HuH-7 (cell line): ENCODE measurements around the gene PREX1.
"Not testable (repeated sequence)": the region's sequence is repeated elsewhere in the genome, so short reads cannot be mapped to it uniquely, and the experiment has no call there.

Experiments used
- DNase-seq: peaks from one replicate; pipeline ENCODE4 v3.0.0; 2011; ENCODE audit warnings: low spot score

PREX1 gene

DNA sequence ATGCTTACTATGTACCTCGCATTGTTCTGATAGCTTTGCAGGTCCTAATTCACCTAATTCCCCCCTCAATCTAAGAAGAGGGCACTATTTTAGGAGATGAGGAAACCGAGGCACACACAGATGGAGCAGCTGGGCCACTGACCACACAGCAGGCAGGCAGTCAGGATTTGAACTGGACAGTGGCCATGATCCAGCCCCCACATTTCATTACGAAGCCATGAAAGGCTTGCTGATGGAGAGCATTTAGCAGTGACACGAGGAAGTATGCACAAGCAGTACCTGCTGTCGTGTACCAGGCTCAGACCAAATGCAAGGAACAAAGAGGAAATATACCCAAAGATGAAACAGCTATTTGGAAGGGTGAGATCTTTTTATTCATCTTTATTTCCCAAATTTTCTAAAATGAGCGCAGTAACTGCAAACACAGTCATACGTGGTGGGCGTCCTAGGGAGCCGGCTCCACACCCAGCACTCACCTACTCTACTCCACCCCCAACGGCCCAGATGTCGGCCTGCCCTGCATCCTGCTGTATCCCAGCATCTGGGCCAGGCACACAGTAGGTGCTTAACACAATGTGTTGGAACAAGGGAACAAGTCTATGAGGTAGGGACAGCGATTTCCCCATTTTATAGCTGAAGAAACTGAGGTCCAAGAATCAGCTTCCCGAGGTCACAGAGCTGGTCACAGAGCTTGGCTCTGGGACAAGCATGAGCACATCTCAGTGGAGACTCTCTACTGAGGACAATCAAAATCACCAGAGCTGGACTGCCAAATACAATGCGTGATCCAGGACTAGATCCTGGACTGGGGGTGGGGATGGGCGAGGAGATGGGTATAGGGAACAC, 15.0 kb downstream of the PREX1 start:
- no peak for DNase-seq

DNA sequence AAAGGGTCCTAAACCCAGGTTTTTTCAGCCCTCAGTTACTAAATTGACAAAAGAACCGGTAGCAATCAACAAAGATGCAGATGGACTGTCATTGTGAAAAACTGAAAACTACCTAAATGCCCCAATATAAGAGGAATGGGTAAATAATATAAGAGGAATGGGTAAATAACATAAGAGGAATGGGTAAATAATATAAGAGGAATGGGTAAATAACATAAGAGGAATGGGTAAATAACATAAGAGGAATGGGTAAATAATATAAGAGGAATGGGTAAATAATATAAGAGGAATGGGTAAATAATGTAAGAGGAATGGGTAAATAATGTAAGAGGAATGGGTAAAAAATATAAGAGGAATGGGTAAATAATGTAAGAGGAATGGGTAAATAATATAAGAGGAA, 15.7 kb downstream of the PREX1 start:
- DNase-seq = not testable (repeated sequence)

DNA sequence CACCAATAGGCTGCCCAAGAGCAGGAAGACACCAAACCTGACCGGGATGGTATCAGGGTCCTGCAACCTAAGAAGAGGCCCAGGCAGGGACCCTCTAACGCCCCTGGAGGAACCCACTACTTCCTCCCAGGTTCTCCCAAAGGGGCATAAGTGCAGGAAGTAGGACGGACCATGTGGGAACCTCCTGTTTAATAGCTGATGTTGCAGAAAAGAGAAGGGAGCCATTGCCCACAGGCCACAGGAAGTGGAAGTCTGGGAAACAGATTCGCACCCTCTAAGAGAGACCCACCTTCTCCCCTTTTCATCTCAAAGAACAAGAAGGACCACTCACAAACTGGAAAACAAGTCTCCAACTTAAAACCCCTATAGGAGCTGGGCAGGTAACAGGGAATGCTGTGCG, 18.1 kb downstream of the PREX1 start:
- DNase-seq = no peak

DNA sequence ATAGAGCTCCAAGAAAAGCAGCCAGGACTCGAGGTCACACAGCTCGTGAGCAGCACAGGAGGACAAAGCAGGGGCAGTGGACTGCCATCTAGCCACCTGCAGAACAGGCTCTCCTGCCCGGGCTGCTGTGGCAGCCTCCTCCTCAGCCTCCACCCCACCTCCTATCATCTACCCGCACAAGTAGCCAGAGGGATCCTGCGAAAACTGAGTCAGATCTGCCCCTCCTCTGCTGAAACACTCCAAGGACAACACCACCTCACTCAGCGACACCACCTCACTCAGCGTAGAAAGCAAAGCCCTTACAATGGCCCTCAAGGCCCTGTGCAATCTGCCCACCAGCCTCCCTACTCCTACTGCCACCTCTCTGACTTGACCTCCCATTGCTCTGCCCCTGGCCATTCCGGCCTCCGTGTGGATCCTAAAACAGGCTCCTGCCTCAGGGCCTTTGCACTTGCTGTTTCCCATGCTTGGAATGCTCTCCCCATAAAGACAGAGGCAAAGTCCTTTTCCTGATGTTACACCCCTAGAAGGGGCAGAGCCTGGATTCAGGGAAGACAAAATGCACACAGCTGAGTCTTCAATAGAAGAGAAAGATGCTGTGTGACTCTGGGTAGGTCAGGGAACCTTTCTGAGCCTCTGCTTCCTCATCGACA, 19.3 kb downstream of the PREX1 start:
- no peak for DNase-seq

DNA sequence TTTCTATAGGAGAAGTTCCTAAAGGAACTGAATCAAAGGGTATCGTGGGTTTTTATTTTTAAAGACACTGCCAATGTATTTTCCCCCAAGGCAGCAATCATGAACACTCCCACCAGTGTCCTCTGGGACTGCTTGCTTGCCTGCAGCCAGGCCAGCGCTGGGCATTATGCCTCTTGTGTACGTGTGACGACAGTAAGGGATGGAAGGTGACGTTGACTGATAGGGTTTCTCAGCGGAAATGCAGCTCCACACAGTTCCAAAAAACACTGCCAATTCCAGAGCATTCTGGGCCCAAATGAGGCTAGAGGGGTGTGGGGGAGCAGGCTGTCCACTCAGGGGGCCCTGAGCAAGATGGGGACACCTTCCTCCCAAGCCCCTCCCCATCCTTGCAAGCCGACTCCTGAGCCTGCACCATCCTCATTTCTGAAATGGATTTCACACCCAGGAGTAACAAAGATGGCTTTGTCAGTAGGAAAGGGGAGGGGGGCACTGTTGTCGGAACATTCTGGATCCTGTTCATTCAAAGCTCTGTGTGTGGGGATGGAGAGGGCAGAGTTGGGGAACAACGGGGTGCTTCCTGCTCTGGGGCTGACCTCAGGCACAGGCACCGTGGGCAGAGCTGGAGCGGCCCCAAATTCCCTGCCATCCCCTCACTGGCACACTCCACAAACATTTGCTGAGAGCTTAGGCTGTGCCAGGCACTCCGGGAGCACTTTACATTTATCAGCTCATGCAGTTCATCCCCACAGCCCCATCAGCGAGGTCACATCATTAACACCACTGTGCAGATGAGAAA, 20.0 kb downstream of the PREX1 start:
- no peak for DNase-seq

DNA sequence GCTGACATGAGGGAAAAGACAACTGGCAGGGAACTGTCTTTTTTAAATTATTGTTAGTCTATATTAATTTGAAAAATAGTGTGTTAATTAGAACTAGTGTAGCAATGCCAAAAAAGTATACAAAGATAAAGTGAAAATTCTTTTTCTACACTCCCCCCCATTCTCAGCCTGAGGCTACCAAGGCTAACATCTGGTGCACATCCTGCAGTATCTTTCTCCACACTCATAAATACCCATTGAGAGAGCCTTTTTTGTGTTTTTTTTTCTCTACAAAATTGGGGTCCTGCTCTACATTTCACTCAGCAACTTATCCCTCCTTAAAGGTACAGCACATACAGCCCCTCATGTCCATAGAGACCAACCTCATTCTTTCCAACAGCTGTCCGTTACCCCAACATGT, 20.7 kb downstream of the PREX1 start:
- no peak for DNase-seq

DNA sequence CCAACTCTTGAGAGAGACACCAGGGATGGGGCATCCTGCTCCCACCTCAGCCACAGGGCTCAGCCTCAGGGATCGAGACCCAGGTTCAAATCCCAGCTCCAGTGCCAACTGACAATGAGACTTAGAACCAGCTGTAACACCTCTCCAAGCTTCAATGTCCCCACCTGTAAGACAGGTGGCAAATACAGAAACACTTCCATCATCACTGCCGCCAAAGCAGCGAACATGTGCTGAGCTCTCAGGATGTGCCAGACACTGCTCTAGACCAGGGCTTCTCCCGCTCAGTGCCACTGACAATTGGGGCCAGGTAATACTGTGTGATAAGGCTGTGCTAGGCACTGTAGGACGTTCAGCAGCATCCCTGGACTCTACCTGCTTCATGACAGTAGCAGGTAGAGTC, 22.1 kb downstream of the PREX1 start:
- DNase-seq = no peak

DNA sequence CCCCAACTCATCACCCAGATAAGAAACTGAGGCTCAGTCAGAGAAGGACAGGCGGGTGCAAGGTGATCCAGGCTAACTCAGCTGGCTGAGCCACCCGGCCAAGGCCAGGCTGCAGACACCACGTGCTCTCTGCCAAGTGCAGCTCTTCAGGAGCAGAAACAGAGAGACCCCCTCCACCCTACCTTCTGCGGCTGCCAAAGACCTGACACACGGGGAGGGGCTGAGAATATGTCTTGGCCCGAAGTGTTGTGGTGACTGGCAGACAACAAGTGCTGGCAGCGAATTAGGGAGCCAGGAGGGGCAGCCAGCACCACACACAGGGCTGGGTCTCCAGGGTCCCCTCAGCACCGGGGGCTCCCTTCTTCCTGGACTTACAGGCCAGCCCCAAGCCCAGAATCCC, 22.5 kb downstream of the PREX1 start:
- no peak for DNase-seq

DNA sequence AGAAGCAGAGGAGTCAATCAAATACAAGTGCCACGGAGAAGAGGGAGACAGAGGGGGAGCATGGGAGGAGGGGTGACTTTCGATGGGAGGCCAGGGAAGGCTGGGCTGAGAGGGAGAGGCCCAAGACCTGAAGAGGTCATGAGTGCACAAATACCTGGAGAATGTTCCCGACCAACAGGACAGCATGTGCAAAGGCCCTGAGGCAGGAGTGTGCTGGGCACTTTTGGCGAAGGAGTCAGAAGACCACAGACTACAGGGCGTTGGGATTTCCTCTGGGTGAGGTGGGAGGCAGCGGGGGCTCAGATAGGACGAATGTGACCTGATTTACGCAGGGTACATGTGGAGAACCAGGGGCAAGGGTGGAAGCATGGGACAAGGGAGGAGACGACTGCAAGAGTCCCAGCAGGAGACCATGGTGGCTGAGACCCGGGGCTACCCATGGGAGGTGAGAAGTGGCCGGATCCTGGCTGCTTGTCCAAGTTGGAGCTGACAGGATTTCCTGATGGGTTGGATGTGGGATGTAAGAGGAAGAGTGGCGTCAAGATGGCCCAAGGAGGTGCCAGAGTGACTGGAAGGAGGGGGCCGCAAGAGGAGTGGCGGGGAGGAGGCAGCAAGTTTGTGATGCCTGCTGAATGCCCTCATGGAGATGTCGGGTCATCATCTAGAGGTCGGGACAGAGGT, 23.4 kb downstream of the PREX1 start:
- no peak for DNase-seq

DNA sequence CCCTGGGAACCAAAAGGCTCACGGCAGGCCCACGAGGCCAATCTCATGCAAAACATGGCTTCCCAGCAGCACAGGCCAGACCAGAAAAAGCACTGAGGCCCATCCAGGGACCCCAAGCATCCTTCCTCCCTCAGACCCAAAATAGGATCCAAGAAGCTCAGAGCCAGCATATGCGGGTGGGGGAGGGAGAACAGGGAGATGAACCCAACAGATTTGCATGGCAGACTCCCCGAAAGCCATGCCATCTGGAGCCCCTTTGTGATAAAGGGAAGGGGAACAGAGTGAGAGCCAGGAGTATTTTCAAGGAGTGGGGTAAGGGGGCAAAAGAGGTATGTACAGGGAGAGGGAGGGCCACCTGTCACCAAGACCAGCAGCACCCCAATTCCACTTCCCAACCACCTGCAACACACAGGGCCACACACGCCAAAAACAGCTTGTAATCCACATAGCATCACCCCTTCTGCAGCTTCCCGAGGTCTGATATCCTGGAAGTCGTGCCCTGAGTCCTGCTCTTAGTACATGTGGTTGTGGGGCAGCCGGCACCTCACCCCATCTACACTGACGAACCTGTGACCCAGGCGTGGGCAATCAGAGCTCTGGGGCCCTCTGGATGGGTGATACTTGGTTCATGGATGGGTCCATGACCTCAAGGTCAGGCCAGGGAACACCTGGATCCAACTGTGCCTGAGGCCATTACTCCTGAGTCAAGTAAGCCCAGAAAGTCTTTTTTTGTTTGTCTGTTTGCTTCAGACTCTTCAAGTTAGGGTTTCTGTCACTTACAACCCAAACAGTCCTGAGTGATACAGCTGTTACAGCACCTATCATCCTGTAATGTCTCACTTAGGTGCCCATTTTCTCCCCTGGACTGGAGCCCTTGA, 24.4 kb downstream of the PREX1 start:
- DNase-seq = no peak

DNA sequence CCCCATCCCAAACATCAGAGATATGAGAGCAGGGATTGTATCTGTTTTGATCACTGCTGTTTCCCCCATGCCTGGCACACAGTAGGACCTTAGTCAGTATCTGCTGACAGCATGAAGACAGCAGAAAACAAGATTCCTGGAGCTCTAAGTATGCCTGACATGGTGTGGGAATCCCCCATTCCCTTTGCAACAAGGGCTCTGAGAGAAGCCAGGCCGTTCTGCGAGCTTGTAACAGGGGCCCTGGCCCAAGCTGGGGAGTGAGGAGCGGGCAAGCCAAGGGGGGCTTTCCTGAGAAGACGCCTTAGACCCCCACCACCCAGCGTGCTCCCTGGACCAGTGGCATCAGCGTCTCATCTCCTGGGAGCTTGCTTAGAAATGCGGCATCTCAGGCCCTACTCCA, 25.2 kb downstream of the PREX1 start:
- DNase-seq = no peak

DNA sequence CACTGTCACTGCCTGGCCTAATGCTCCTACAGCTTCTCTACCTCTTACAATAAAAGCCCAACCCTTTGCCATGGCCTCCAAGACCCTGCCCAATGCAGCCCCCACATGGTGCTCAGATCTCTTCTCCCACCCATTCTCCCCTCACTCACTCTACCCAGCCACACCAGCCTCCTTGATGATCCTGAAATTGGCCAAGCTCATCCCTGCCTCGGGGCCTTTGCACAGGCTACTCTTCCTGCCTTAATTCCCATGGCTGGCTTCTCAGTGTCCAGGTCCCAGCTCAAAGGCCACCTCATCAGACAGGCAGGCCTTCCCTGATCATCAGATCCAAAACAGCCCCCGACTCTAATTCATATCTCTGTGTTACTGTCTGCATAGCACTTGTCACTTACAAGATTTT, 25.6 kb downstream of the PREX1 start:
- DNase-seq = no peak

DNA sequence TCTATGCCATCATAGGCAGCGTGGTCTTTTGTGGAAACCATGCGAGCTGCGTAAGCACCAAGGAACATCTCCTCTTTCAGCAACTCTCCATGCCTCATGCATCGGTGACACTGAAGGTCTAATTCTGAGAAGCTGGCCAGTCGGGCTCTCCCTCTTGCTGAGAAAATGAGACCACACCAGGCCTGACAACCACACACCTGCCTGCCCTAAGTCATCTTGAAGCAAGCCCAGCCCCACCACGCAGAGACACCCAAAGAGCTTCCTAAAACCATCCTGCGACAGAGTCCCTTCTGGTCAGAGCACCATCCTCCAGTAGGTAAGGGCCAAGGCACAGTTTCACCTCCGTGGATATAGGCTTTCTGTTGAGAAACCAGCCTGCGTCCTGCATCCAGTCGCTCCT, 26.6 kb downstream of the PREX1 start:
- DNase-seq = no peak

DNA sequence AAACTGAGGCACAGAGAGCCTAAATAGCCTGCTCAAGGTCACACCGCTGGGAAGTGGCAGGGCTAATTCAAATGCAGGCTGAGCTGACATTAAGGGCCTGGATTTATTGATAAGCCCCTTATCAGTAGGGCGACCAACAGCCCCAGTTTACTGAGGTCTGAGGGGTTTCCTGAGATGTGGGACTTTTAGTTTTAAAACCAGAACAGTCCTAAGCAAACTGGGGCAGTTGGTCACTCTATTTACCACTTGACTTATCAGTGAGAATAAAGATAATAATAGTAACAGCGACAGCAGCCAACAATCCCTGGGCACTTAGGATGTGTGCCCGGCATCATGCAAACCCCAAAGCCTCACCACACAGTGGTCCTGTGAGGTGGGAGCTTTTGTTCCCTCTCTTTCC, 27.6 kb downstream of the PREX1 start:
- DNase-seq = no peak

DNA sequence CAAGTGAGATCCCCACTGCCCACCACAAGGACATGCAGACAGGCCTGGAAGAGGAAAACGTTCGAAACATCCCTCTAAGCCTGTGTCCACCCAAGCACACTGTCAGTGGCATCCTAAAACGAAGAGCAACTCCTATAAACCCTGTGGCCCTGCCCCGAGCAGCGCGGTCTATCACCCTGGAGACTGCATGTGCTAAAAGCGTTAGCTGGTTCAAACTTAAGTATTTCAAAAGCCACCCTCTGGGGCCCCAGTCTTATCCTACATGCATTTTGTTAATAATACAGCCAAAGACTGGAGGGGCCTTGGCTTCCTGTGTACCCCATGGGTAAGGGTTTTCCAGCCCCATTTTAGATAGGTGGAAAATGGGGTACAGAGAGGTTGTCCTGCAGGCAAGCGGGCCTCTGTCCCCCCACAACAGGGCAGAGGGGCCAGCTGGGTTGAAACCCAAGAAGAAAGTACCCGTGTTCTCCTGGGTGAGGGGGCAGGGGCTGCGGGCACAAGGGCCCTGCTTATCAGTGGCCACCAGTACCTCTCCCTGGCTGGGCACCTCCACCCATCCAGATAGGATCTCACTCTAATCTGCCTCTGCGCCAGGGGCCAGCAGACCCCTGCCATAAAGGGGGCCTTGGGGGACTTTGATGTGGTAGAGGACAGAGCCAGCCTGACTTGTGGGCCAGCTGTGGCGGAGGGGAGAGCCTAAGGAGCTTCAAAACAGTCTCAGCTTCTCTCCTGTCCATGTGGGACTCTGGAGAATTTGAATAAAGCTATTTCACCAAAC, 28.3 kb downstream of the PREX1 start:
- DNase-seq = no peak

DNA sequence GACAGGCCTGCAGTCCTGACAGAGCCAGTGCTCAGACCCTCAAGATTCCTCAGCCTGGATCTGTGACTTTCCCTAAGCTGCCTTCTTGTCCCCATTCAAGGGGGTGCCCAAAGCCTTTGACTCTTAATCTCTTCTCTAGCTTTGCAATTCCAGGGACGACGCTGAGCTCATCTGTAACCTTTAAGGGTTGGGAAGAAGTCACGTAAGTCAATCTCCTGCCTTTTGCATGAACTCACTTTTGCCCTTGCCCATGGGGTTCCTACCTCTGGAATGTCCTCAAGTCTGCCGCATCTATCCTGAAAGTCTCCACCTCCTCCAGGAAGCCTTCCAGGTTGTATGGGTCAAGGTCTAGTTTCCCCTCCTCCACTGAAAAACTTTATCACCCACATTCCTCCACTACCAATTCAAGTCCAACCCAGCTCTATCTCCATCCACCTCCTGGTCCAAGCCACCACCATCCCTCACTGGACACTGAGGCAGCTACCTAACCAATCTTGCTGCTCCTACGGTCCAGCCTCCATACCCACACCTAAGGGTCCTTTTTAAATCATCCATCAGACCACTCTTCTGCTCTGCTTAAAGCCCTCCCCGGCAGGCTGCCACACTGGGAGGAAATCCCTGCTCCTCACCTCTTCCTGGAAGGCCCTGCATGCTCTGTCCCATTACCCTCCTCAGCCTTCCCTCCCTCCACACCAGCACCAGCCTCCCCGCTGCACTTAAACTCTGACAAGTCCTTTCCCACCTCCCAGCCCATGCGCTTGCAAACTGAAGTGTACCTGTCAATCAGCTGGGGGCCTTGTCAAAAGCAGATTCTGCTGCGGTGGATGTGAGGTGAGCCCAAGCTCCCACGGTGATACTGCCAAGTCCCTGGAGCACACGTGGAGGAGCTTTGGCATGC, 29.7 kb downstream of the PREX1 start:
- no peak for DNase-seq

DNA sequence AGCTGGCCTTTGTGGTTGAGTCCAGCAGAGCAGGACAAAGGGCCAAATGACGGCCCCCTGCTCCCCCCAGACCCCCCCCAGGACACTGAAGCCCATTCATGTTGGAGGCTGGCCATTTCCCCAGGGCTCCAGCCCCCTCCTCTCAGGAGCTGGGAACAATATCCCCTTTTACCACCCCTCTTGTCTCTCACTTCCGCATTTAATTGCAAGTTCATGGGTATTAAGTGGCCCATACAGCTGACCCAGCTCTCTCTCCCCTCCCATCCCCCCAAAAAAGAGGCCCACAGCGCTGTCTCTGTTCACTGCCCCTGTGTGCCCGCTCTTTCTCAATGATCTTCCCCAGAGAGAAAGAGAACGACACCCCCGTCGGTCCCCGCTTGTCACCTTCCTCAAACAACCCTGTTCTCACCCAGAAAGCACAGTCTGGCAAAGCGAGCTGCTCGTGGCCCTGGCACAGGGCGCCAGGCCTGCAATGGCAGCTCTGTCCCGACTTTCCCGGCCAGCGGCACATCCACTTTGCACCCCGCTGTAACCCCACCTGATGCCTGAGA, 30.4 kb downstream of the PREX1 start:
- no peak for DNase-seq

DNA sequence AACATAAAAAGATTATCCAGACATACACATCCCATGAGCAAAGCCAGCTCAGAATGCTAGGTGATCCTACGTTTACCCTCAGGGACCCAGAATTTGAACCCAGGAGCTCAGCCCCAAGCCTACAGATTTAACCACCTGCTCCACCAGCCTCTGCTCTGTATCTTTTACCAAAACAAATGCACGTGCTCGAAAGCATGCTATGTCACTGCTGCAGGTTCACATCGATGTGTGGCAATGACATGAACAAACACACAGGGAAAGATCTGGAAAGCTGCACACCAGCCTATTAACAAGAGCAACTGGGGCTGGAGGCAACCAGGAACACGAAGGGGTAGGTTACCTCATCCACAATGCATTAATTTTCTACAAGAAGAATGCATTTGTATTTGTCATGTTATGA, 32.1 kb downstream of the PREX1 start:
- no peak for DNase-seq

DNA sequence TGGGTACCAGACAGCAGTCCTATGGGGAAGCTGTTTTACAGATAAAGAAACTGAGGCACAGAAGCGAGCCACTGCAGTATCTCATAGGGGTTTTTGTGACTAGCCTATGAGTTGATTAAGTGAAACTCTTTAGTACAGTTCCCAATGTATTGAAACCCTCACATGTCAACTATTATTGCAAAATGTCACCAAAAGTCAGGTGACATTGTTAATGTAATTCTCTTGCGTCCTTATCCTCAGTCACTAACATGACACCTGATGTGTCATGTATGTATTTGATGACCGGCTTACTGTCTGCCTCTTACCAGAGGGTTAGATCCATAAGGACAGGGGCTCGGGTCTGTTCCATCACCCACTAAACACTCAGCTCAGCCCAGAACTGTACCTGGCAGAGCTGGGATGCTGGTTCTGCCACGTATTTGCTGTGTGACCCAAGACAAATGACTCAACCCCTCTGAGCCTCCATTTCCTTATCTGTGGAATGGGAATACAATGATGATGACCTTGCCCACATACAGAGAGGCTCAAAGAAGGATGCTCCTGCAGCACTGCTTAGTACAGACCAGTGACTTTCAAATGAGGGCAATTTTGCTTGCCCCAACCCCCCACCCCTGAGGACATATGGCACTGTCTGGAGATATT, 32.9 kb downstream of the PREX1 start:
- no peak for DNase-seq
